ENCODE data around the gene BAG5.

DNA sequence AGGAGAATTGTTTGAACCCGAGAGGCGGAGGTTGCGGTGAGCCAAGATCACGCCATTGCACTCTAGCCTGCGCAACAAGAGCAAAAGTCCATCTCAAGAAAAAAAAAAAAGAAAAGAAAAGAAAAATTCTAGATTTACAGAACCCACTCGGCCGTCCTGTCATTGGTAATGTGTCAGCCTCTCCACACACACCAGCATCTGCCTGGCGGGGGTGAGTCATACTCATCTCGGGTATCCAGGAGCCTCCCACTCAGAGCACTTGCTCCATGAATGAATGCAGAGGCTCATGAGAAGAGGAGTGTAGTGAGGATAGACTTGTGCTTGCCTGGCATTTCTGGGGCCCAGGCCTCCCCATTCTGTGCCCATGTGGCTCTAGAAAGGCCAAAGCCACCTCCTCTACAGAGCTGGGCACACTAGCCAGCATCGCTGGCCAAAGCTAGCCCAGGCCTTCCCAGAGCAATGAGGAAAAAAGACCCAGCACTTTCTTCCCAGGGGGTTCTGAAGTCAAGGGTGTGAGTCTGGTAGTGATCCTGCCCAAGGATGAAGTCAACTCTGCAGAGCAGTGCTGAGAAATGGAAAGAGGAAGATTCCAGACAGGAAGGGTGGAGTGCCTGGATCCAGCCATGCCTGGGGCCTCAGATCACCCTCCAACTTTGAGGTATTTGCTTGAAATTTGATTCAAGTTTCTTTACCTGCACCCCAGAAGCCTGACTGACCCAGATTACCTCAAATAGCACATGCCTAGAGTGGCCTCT lies 35.3 kb upstream of the BAG5 start:
- TF ChIP-seq, protein P1, sequence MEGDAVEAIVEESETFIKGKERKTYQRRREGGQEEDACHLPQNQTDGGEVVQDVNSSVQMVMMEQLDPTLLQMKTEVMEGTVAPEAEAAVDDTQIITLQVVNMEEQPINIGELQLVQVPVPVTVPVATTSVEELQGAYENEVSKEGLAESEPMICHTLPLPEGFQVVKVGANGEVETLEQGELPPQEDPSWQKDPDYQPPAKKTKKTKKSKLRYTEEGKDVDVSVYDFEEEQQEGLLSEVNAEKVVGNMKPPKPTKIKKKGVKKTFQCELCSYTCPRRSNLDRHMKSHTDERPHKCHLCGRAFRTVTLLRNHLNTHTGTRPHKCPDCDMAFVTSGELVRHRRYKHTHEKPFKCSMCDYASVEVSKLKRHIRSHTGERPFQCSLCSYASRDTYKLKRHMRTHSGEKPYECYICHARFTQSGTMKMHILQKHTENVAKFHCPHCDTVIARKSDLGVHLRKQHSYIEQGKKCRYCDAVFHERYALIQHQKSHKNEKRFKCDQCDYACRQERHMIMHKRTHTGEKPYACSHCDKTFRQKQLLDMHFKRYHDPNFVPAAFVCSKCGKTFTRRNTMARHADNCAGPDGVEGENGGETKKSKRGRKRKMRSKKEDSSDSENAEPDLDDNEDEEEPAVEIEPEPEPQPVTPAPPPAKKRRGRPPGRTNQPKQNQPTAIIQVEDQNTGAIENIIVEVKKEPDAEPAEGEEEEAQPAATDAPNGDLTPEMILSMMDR (conservative IDR thresholded peaks at IDR 0.05; ENCODE audit: low read length): no peak
- no peak for TF ChIP-seq EZH2phosphoT487 (IDR thresholded peaks at IDR 0.05; ENCODE audit: borderline replicate concordance)

All from Loucy (cell line).